H1 (cell line): ENCODE results near the gene FKBP1A. TPM values are rescaled to one million over a fixed set of nuclear protein-coding genes. Genes with fewer than 3 reads are reported as not detected.

Experiments used
- CTCF ChIA-PET: fragments of 300-600 bp; sonication (Branson Sonifier 250); formaldehyde crosslinking; loops from one replicate; lab custom pipeline; 2021; ENCODE audit not compliant: partially characterized antibody; lab: Charles Lee
- POLR2A ChIA-PET: fragments of 300-600 bp; sonication (Branson Sonifier 250); formaldehyde crosslinking; loops from one replicate; lab custom pipeline; 2021; ENCODE audit warnings: inconsistent platforms; ENCODE audit not compliant: partially characterized antibody; lab: Charles Lee
- DNase-seq, 2 experiments: peaks; one replicate each; pipeline versions ENCODE4 v3.0.0 to v3.0.0-alpha.2; 2010 to 2022; ENCODE audit warnings: low spot score in 2 of 2, low read depth in 1 of 2, mixed read lengths in 1 of 2
- FAIRE-seq: peaks from 2 replicates; lab custom pipeline; 2011; peaks lifted over from hg19 to GRCh38; lab: Jason Lieb, UNC
- H2AFZ ChIP-seq: 2 replicates; pipeline ENCODE4 v1.8.1; 2012; ENCODE audit warnings: low read length, inconsistent platforms
- H2AK5ac ChIP-seq: 2 replicates; pipeline ENCODE4 v1.6.1; 2013; ENCODE audit warnings: low read depth, low read length
- H2BK120ac ChIP-seq: replicated peaks from 2 replicates; pipeline ENCODE3; 2013; ENCODE audit warnings: low read depth, low read length, inconsistent platforms
- H2BK12ac ChIP-seq: 2 replicates; pipeline ENCODE4 v1.6.1; 2013; ENCODE audit warnings: low read depth, low read length
- H2BK15ac ChIP-seq: 2 replicates; pipeline ENCODE4 v1.6.1; 2013; ENCODE audit warnings: low read length
- H2BK20ac ChIP-seq: 2 replicates; pipeline ENCODE4 v1.6.1; 2013; ENCODE audit warnings: low read length
- H2BK5ac ChIP-seq: 2 replicates; pipeline ENCODE4 v1.6.1; 2013; ENCODE audit warnings: low read depth, low read length
- H3K14ac ChIP-seq: 2 replicates; pipeline ENCODE4 v1.6.1; 2013; ENCODE audit warnings: inconsistent platforms; ENCODE audit not compliant: insufficient read length
- H3K18ac ChIP-seq: 2 replicates; pipeline ENCODE4 v1.6.1; 2013; ENCODE audit warnings: low read length; ENCODE audit errors: extremely low read depth
- H3K23ac ChIP-seq: 2 replicates; pipeline ENCODE4 v1.6.1; 2013; ENCODE audit warnings: inconsistent platforms; ENCODE audit not compliant: insufficient read length
- H3K23me2 ChIP-seq: 2 replicates; pipeline ENCODE4 v1.6.1; 2013; ENCODE audit warnings: low read depth, low read length
- H3K27ac ChIP-seq: 2 replicates; pipeline ENCODE4 v1.6.1; 2011; ENCODE audit warnings: low read depth, low read length, inconsistent platforms
- H3K27me3 ChIP-seq, 4 experiments: replicated peaks in 1 of 4; 1 replicate in 1 of 4; 2 replicates in 3 of 4; pipeline versions ENCODE4 v1.6.1 to v1.8.1; 2011 to 2013; ENCODE audit warnings: low read length in 3 of 4, mild to moderate bottlenecking in 3 of 4, inconsistent platforms in 2 of 4, mixed read lengths in 2 of 4, moderate library complexity in 1 of 4; ENCODE audit not compliant: control insufficient read depth in 3 of 4, insufficient read depth in 3 of 4; ENCODE audit errors: extremely low read depth in 1 of 4
- H3K36me3 ChIP-seq, 4 experiments: 2 replicates each; pipeline versions ENCODE4 v1.6.1 to v1.8.1; 2011 to 2013; ENCODE audit warnings: mild to moderate bottlenecking in 4 of 4, low read length in 3 of 4, moderate library complexity in 2 of 4, control low read depth in 1 of 4, inconsistent platforms in 1 of 4; ENCODE audit not compliant: insufficient read depth in 4 of 4, control insufficient read depth in 2 of 4
- H3K4ac ChIP-seq: replicated peaks from 2 replicates; pipeline ENCODE3; 2013; ENCODE audit warnings: low read length, low read depth, mixed read lengths, inconsistent platforms; ENCODE audit not compliant: insufficient read length
- H3K4me1 ChIP-seq, 4 experiments: replicated peaks in 1 of 4; 1 replicate in 1 of 4; 2 replicates in 3 of 4; pipeline versions ENCODE4 v1.6.1 to v1.8.1; 2011 to 2013; ENCODE audit warnings: low read length in 3 of 4, inconsistent platforms in 2 of 4, mixed read lengths in 1 of 4; ENCODE audit not compliant: insufficient read depth in 4 of 4, control insufficient read depth in 3 of 4
- H3K4me2 ChIP-seq, 2 experiments: 2 replicates each; pipeline versions ENCODE4 v1.6.1 to v1.8.1; 2011 to 2013; ENCODE audit warnings: low read depth in 2 of 2, low read length in 2 of 2, control low read depth in 1 of 2, inconsistent platforms in 1 of 2, mild to moderate bottlenecking in 1 of 2; ENCODE audit not compliant: insufficient read depth in 1 of 2
- H3K4me3 ChIP-seq, 4 experiments: fragments of 200-600, 300-600 bp in 1 of 4; sonication (generic), shearing (Covaris generic), sonication (Bioruptor Twin) in 1 of 4; 2 replicates each; pipeline versions ENCODE4 v1.5.1 to v1.8.1; 2011 to 2016; ENCODE audit warnings: low read length in 4 of 4, low read depth in 3 of 4, control low read depth in 2 of 4, inconsistent platforms in 2 of 4, mild to moderate bottlenecking in 2 of 4, mixed read lengths in 1 of 4, moderate library complexity in 1 of 4; ENCODE audit not compliant: insufficient read depth in 2 of 4; ENCODE audit errors: extremely low read depth in 1 of 4
- H3K56ac ChIP-seq: replicated peaks from 2 replicates; pipeline ENCODE3; 2013; ENCODE audit warnings: low read depth, mild to moderate bottlenecking, mixed read lengths, low read length, inconsistent platforms; ENCODE audit not compliant: insufficient read length
- H3K79me1 ChIP-seq: 2 replicates; pipeline ENCODE4 v1.6.1; 2013; ENCODE audit warnings: low read depth, low read length, control low read depth
- H3K79me2 ChIP-seq, 2 experiments: 2 replicates each; pipeline versions ENCODE4 v1.6.1 to v1.8.1; 2012 to 2013; ENCODE audit warnings: low read length in 2 of 2, mild to moderate bottlenecking in 2 of 2, inconsistent platforms in 1 of 2; ENCODE audit not compliant: insufficient read depth in 2 of 2, control insufficient read depth in 1 of 2
- H3K9ac ChIP-seq, 4 experiments: replicated peaks in 1 of 4; 1 replicate in 1 of 4; 2 replicates in 3 of 4; pipeline versions ENCODE4 v1.6.1 to v1.8.1; 2011 to 2013; ENCODE audit warnings: low read depth in 3 of 4, low read length in 3 of 4, control low read depth in 2 of 4, mild to moderate bottlenecking in 2 of 4, moderate library complexity in 2 of 4, inconsistent platforms in 1 of 4; ENCODE audit errors: extremely low read depth in 1 of 4
- H3K9me3 ChIP-seq, 2 experiments: 2 replicates each; pipeline versions ENCODE4 v1.6.1 to v1.8.1; 2012 to 2013; ENCODE audit warnings: mild to moderate bottlenecking in 2 of 2, moderate library complexity in 2 of 2, control low read depth in 1 of 2, inconsistent platforms in 1 of 2, low read depth in 1 of 2, low read length in 1 of 2, mixed read lengths in 1 of 2; ENCODE audit not compliant: insufficient read depth in 2 of 2
- H4K20me1 ChIP-seq, 2 experiments: replicated peaks in 1 of 2; 2 replicates each; pipeline versions ENCODE3 to v1.8.1; 2011 to 2013; ENCODE audit warnings: inconsistent platforms in 2 of 2, low read length in 2 of 2, mild to moderate bottlenecking in 1 of 2; ENCODE audit not compliant: insufficient read depth in 2 of 2, control insufficient read depth in 1 of 2
- H4K5ac ChIP-seq: 2 replicates; pipeline ENCODE4 v1.6.1; 2013; ENCODE audit warnings: low read length, low read depth, mixed read lengths, inconsistent platforms; ENCODE audit not compliant: insufficient read length
- H4K8ac ChIP-seq: 2 replicates; pipeline ENCODE4 v1.8.0; 2013; ENCODE audit warnings: mild to moderate bottlenecking, moderate library complexity, low read length, inconsistent platforms; ENCODE audit not compliant: insufficient read depth; ENCODE audit errors: extremely low read depth
- H4K91ac ChIP-seq: replicated peaks from 2 replicates; pipeline ENCODE3; 2013; ENCODE audit warnings: low read length, mixed read lengths, inconsistent platforms; ENCODE audit not compliant: insufficient read length
- BRCA1 ChIP-seq: IDR thresholded peaks from 2 replicates; pipeline ENCODE4 v1.6.1; 2012; ENCODE audit warnings: low read depth, low read length, improper control_type of control experiment
- JUND ChIP-seq: IDR thresholded peaks from 2 replicates; pipeline ENCODE4 v1.6.1; 2011; ENCODE audit warnings: mild to moderate bottlenecking, improper control_type of control experiment, low read length
- POU5F1 ChIP-seq: IDR thresholded peaks from 2 replicates; pipeline ENCODE4 v1.6.1; 2011; ENCODE audit warnings: low read depth, mild to moderate bottlenecking, low read length, moderate library complexity
- RBBP5 ChIP-seq: IDR thresholded peaks from 2 replicates; pipeline ENCODE4 v1.7.1; 2012; ENCODE audit warnings: low read depth, mild to moderate bottlenecking, inconsistent platforms, low read length, moderate library complexity, borderline replicate concordance
- SRF ChIP-seq: IDR thresholded peaks from 2 replicates; pipeline ENCODE4 v1.6.1; 2011; ENCODE audit warnings: mild to moderate bottlenecking, low read depth, low read length, moderate library complexity
- TEAD4 ChIP-seq: IDR thresholded peaks from 2 replicates; pipeline ENCODE4 v1.6.1; 2012; ENCODE audit warnings: low read depth, low read length, inconsistent platforms, mixed read lengths
- WGBS, 2 experiments: shearing (Covaris generic) in 1 of 2; methylation state at CpG; one replicate each; pipeline versions ENCODE4 v1.1.6 to v1.1.7; 2013 to 2015; ENCODE audit warnings: low lambda C conversion rate in 2 of 2, mixed read lengths in 2 of 2, inconsistent platforms in 1 of 2, low coverage in 1 of 2, missing lambda C conversion rate in 1 of 2; ENCODE audit not compliant: insufficient replicate concordance in 2 of 2, insufficient coverage in 1 of 2, insufficient read length in 1 of 2; ENCODE audit errors: extremely low coverage in 1 of 2, missing lambda C conversion rate in 1 of 2; 5-methylcytosine and 5-hydroxymethylcytosine counted together
- polyA plus RNA-seq, 7 experiments: library from polyadenylated mRNA; depleted of rRNA in 3 of 7; stranded (reverse) in 5 of 7; unstranded in 2 of 7; fragments of >200 nt in 5 of 7; fragments of 200-250 nt in 2 of 7; gene quantifications; 1 replicate in 5 of 7; 2 replicates in 1 of 7; 4 replicates in 1 of 7; pipeline versions ENCODE4 v1.2.1 to v1.2.3, GENCODE V29; 2011 to 2013; ENCODE audit warnings: missing spikeins in 2 of 7, mixed read lengths in 2 of 7
- total RNA-seq: library from RNA; stranded (reverse); fragmentation: NEBNext Ultra II Directional; extraction: Animal tissue kit (Norgen Biotek cat#: 25700); gene quantifications from 2 replicates; pipeline ENCODE4 v1.2.1, GENCODE V29; 2021
- TF ChIP-seq, protein P1 (sequence below): IDR thresholded peaks from 2 replicates; pipeline ENCODE4 v1.6.1; 2012; ENCODE audit warnings: low read length, inconsistent platforms

Gene FKBP1A
- total and polyA plus RNA-seq, 2 of the 8 experiments (the other 6 are each of a cell fraction or from before 2014, with no cell fraction given), result 250 to 685 TPM

DNA sequence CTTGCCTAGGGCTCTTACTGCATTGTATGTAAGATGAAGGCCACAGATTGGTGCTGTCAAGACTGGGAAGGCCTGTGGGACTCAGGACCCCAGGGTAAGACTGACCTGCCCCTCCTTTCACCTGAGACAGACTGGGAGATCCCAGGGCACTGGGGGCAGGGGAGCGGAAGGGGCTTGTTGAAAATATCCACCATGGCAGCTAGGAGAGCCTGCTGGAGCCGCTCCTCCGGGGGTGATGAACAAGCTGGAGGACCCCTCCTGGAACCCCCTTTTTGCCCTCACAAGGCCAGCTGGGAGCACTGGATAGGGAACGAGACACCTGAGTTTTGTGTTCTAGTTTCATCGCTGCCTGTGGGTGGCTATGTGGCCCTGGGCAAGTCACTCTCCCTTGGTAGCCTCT lies 54.8 kb downstream of the FKBP1A start:
- ChIA-PET CTCF (interaction anchor here (0.9 kb wide), 1 partner anchor 22 kb away, joined by 3 read pairs; no protein-coding TSS in a partner anchor), POLR2A (interaction anchor here (0.7 to 3.2 kb wide), 3 partner anchors 10 to 57 kb away, joined by 3 to 27 read pairs (median 3); partner anchors contain the start of gene SDCBP2)
- H2BK5ac ChIP-seq, result no peak overlapping the region

More for the DNA sequence above, 54.8 kb downstream of the FKBP1A start:
- H2BK15ac ChIP-seq, result no peak overlapping the region
- H3K9me3 ChIP-seq, result no peaks in the 10 kb centered on the region
- no peak overlapping the region for H2BK12ac ChIP-seq
- H3K79me1 ChIP-seq, result no peaks in the 10 kb centered on the region
- WGBS, 2 experiments, result 93% methylated on average over 5 of the region's 5 CpGs; no CpG with 5 or more reads in 1 of the 2 experiments
- DNase-seq (peak in 1 of 2 experiments; percentile 41), FAIRE-seq (no peak)
- no peaks in the 10 kb centered on the region for H3K79me2 ChIP-seq
- H4K5ac ChIP-seq, result no peak overlapping the region
- no peaks in the 10 kb centered on the region for H3K23me2 ChIP-seq
- no peak overlapping the region for H4K91ac ChIP-seq
- no peak overlapping the region for H3K18ac ChIP-seq
- TF ChIP-seq RBBP5 (no peak), JUND (no peak), SRF (no peak), BRCA1 (no peak), POU5F1 (no peak), TEAD4 (no peak)
- TF ChIP-seq, protein P1, sequence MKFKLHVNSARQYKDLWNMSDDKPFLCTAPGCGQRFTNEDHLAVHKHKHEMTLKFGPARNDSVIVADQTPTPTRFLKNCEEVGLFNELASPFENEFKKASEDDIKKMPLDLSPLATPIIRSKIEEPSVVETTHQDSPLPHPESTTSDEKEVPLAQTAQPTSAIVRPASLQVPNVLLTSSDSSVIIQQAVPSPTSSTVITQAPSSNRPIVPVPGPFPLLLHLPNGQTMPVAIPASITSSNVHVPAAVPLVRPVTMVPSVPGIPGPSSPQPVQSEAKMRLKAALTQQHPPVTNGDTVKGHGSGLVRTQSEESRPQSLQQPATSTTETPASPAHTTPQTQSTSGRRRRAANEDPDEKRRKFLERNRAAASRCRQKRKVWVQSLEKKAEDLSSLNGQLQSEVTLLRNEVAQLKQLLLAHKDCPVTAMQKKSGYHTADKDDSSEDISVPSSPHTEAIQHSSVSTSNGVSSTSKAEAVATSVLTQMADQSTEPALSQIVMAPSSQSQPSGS, result no peak
- H2BK20ac ChIP-seq, result no peak overlapping the region
- H3K4ac ChIP-seq, result no peak overlapping the region
- H2BK120ac ChIP-seq, result no peak overlapping the region
- peaks cover 0 to 2% (median 0%) of the 10 kb centered on the region in 4 experiments; a peak in 3 of 7 replicates for H3K4me1 ChIP-seq
- no peak overlapping the region for H3K4me3 ChIP-seq
- H3K27me3 ChIP-seq, result no peaks in the 10 kb centered on the region
- H3K23ac ChIP-seq, result no peak overlapping the region
- no peak overlapping the region for H3K14ac ChIP-seq
- H3K27ac ChIP-seq, result no peak overlapping the region
- H2AK5ac ChIP-seq, result no peak overlapping the region
- H4K8ac ChIP-seq, result no peak overlapping the region
- no peak overlapping the region for H2AFZ ChIP-seq
- H4K20me1 ChIP-seq, result peaks cover 7 to 22% of the 10 kb centered on the region in 2 experiments
- H3K56ac ChIP-seq, result no peak overlapping the region
- H3K9ac ChIP-seq, result no peak overlapping the region
- no peak overlapping the region for H3K4me2 ChIP-seq
- H3K36me3 ChIP-seq, result no peaks in the 10 kb centered on the region
